KMS-11 (cell line): ENCODE measurements around the gene KLHL21.

Experiments used
- H2AFZ ChIP-seq: fragments of 200-600 bp; sonication (generic); 2 replicates; pipeline ENCODE4 v1.6.1; 2016; ENCODE audit warnings: antibody characterized with exemption, mixed run types, low read depth
- H3K27ac ChIP-seq: fragments of 200-600 bp; sonication (generic); 2 replicates; pipeline ENCODE4 v1.6.1; 2016; ENCODE audit warnings: mild to moderate bottlenecking, mixed run types
- H3K27me3 ChIP-seq: fragments of 200-600 bp; sonication (generic); 2 replicates; pipeline ENCODE4 v1.6.1; 2017; ENCODE audit warnings: mild to moderate bottlenecking, low read depth, mixed run types, moderate library complexity; ENCODE audit not compliant: insufficient read depth
- H3K36me3 ChIP-seq: fragments of 200-600 bp; sonication (generic); 2 replicates; pipeline ENCODE4 v1.6.1; 2017; ENCODE audit warnings: mild to moderate bottlenecking, mixed run types; ENCODE audit not compliant: insufficient read depth
- H3K4me1 ChIP-seq: fragments of 200-600 bp; sonication (generic); 2 replicates; pipeline ENCODE4 v1.6.1; 2016; ENCODE audit warnings: mild to moderate bottlenecking, low read depth, mixed run types; ENCODE audit not compliant: poor library complexity, severe bottlenecking
- H3K4me2 ChIP-seq: fragments of 200-600 bp; sonication (generic); 2 replicates; pipeline ENCODE4 v1.7.0; 2016; ENCODE audit warnings: mild to moderate bottlenecking, mixed run types
- H3K4me3 ChIP-seq: fragments of 200-600 bp; sonication (generic); IDR thresholded peaks from 2 replicates; pipeline ENCODE4 v1.6.1; 2017; ENCODE audit warnings: low read depth, low read length, mixed read lengths; ENCODE audit not compliant: insufficient read depth
- H3K79me2 ChIP-seq: fragments of 200-600 bp; sonication (generic); 2 replicates; pipeline ENCODE4 v1.6.1; 2016; ENCODE audit warnings: low read depth, mixed run types; ENCODE audit not compliant: insufficient read depth
- H3K9ac ChIP-seq: fragments of 200-600 bp; sonication (generic); 2 replicates; pipeline ENCODE4 v1.6.1; 2016; ENCODE audit warnings: mild to moderate bottlenecking, mixed run types
- H4K20me1 ChIP-seq: fragments of 200-600 bp; sonication (generic); 2 replicates; pipeline ENCODE4 v1.6.1; 2016; ENCODE audit warnings: mild to moderate bottlenecking, mixed run types; ENCODE audit not compliant: insufficient read depth
- CTCF ChIP-seq: fragments of 200-600 bp; sonication (generic); conservative IDR thresholded peaks from 2 replicates; pipeline ENCODE4 v1.6.1; 2017; ENCODE audit warnings: low read depth, mild to moderate bottlenecking, antibody characterized with exemption, low read length, moderate library complexity, mixed read lengths

Gene KLHL21

GRCh38 chr1:6599141-6599975, 3.3 kb downstream of the KLHL21 start:
- Histone ChIP-seq H3K9ac (no peak overlapping the region), H3K4me3 (no peak overlapping the region), H4K20me1 (peaks cover 28% of the 10 kb centered on the region; the same call in 1 of the 2 replicates), H3K36me3 (peaks cover 11% of the 10 kb centered on the region; the same call in 1 of the 2 replicates), H3K27ac (no peak overlapping the region), H3K27me3 (no peaks in the 10 kb centered on the region), H3K79me2 (peaks cover 64% of the 10 kb centered on the region), H2AFZ (no peak overlapping the region), H3K4me1 (peaks cover 29% of the 10 kb centered on the region), H3K4me2 (peak overlapping the region; percentile 100; the same call in 1 of the 2 replicates)
- no peak for TF ChIP-seq CTCF

- Histone ChIP-seq H3K9ac (no peak overlapping the region), H3K4me2 (no peak overlapping the region), H3K4me3 (no peak overlapping the region), H3K79me2 (peaks cover 64% of the 10 kb centered on the region), H3K27ac (no peak overlapping the region), H2AFZ (no peak overlapping the region), H3K4me1 (peaks cover 21% of the 10 kb centered on the region), H3K27me3 (no peaks in the 10 kb centered on the region), H3K36me3 (peaks cover 11% of the 10 kb centered on the region; the same call in 1 of the 2 replicates), H4K20me1 (peaks cover 28% of the 10 kb centered on the region; the same call in 1 of the 2 replicates)
- TF ChIP-seq CTCF = no peak
Measured at GRCh38 chr1:6597777-6598131, 4.9 kb downstream of the KLHL21 start.

- H4K20me1 ChIP-seq = peaks cover 28% of the 10 kb centered on the region; the same call in 1 of the 2 replicates
- H3K27ac ChIP-seq = no peak overlapping the region
- H3K4me1 ChIP-seq = peaks cover 21% of the 10 kb centered on the region
- H3K4me2 ChIP-seq = no peak overlapping the region
- no peak overlapping the region for H3K4me3 ChIP-seq
- H2AFZ ChIP-seq = no peak overlapping the region
- no peaks in the 10 kb centered on the region for H3K27me3 ChIP-seq
- H3K36me3 ChIP-seq = peaks cover 11% of the 10 kb centered on the region; the same call in 1 of the 2 replicates
- peaks cover 61% of the 10 kb centered on the region for H3K79me2 ChIP-seq
- TF ChIP-seq CTCF = no peak
- no peak overlapping the region for H3K9ac ChIP-seq
Measured at GRCh38 chr1:6596886-6597776, 5.5 kb downstream of the KLHL21 start.

GRCh38 chr1:6596351-6596750, 6.3 kb downstream of the KLHL21 start:
- TF ChIP-seq CTCF = no peak
- Histone ChIP-seq H3K27ac (no peak overlapping the region), H3K4me2 (no peak overlapping the region), H3K27me3 (no peaks in the 10 kb centered on the region), H3K4me1 (peaks cover 21% of the 10 kb centered on the region), H3K4me3 (no peak overlapping the region), H3K36me3 (peaks cover 11% of the 10 kb centered on the region; the same call in 1 of the 2 replicates), H3K79me2 (peaks cover 53% of the 10 kb centered on the region), H3K9ac (no peak overlapping the region), H4K20me1 (peaks cover 28% of the 10 kb centered on the region; the same call in 1 of the 2 replicates), H2AFZ (no peak overlapping the region)
